ENCODE data around the gene AGL.

AGL gene

DNA sequence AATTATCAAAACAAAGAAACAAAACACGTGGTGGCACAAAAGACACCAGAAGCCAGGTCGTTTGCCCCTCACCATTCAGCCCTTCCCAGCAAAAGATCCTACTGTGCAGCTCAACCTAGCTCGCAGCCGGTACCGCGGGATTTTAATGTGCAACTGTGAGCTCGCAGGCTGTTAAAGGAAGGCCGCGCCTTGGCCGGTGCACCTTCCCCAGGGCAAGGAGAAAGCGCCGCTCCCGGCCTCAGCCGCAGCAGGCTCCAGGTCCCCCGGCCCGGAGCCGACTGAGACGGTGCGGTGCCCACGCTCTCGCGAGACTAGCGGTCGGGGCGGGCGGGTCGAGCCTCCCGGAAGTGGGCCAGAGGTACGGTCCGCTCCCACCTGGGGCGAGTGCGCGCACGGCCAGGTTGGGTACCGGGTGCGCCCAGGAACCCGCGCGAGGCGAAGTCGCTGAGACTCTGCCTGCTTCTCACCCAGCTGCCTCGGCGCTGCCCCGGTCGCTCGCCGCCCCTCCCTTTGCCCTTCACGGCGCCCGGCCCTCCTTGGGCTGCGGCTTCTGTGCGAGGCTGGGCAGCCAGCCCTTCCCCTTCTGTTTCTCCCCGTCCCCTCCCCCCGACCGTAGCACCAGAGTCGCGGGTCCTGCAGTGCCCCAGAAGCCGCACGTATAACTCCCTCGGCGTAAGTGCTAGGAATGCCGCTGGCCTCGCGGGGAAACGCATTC lies at the start of gene AGL:
AGL (plus strand) TSS at position 618 of the 715 bp plus-strand sequence. CDS start 682 bp downstream, outside the sequence.
- H3K9me3 ChIP-seq (replicated peaks in 1 of 11): no peaks in the 10 kb centered on the region
- peak within 1 kb of the TSS; percentile 77 to 91 (median 86) for H3K9ac ChIP-seq
- peak within 1 kb of the TSS; percentile 73 to 88 (median 83) for H3K27ac ChIP-seq
- peaks cover 0 to 10% (median 0%) of the 10 kb centered on the region in 11 experiments; a peak in 4 of 22 replicates for H3K36me3 ChIP-seq
- peak within 1 kb of the TSS; percentile 67 to 84 (median 76) for H3K4me3 ChIP-seq
- no peaks in the 10 kb centered on the region for H4K20me1 ChIP-seq
- H3K4me2 ChIP-seq: peak within 1 kb of the TSS; percentile 73 to 94 (median 87)
- TF ChIP-seq Cebpa-rat (IDR thresholded peaks at IDR 0.05): no peak
- peaks cover 0 to 16% (median 9%) of the 10 kb centered on the region in 11 experiments; a peak in 17 of 22 replicates for H3K27me3 ChIP-seq
- H3K4me1 ChIP-seq: peaks cover 5 to 17% (median 10%) of the 10 kb centered on the region in 10 experiments; a peak in 14 of 20 replicates

DNA sequence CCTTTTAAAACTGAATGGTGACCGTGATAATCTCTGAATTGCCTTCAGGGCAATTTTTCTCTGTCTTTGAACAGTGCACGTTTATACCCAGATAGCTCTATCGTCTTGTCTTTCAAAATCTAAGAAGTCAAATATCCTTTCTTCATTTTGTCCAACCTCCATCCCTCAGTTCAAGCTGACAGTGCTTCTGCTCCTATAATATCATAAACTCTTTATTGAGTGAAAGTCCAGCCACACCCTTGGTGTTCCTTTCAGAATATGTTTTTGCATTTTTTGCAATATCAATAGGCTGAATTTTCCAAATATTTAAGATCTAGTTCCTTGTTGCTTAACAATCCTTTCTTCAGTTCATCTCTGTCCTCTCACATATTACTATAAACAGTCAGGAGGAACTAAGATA lies 48.6 kb upstream of the AGL start:
- Histone ChIP-seq H3K4me1 (no peaks in the 10 kb centered on the region), H3K4me2 (no peak overlapping the region), H3K27ac (no peak overlapping the region), H3K27me3 (no peaks in the 10 kb centered on the region), H3K36me3 (no peaks in the 10 kb centered on the region), H3K9ac (no peak overlapping the region), H3K4me3 (no peak overlapping the region), H3K9me3 (replicated peaks in 1 of 11) (no peaks in the 10 kb centered on the region), H4K20me1 (no peaks in the 10 kb centered on the region)
- TF ChIP-seq Cebpa-rat (IDR thresholded peaks at IDR 0.05): no peak

DNA sequence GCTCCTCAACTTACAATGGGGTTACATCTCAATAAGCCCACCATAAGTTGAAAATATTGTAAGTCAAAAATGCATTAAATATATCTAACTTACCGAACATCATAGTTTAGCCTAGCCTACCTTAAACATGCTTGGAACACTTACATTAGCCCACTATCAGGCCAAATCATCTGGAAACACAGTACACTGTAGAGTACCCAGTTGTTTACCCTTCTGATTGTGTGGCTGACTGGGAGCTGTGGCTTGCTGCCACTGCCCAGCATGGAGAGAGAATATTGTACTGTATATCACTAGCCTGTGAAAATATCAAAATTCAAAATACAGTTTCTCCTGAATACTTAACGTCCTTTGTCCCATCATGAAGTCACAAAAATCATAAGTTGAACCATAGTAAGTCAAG lies 43.3 kb upstream of the AGL start:
- Histone ChIP-seq H3K4me3 (no peak overlapping the region), H3K27me3 (no peaks in the 10 kb centered on the region), H3K36me3 (no peaks in the 10 kb centered on the region), H3K27ac (no peak overlapping the region), H3K9me3 (replicated peaks in 1 of 11) (no peaks in the 10 kb centered on the region), H3K9ac (no peak overlapping the region), H4K20me1 (no peaks in the 10 kb centered on the region), H3K4me2 (no peak overlapping the region), H3K4me1 (peaks cover 4 to 8% (median 4%) of the 10 kb centered on the region in 10 experiments; a peak in 11 of 20 replicates)
- TF ChIP-seq Cebpa-rat (IDR thresholded peaks at IDR 0.05): no peak

DNA sequence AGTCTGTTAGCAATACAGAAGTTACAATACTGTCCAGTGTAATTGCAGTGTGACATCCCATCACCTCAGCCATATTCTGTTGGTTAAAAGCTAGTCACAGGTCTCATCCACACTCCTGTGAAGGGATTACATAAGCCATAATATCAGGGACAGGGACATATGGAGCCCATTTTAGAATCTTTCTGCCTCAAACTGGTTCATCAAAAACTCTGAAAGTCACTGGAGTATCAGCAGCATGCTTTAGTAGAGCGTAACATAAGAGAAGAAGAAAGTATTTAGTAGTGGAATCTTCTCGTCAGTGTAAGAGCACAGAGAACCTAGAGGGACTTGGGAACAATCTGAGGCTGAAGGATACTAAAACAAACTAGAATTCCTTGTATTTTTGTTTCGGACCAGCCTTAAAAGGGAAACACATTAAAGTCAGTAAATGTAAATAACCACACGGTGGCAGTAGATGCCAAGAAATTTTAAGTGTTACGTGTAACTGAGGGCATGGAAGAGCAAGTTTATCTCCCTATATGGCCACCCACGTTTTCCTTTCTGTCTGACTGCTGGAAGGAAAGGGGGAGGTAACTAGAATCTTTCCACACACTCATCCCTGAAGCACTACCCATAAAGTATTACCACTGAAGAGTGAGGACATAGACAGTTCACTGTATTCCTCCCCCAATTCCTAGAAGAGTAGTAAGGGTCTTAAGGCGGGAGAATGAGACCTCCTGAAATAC lies 41.6 kb upstream of the AGL start:
- Histone ChIP-seq H3K27me3 (no peaks in the 10 kb centered on the region), H3K36me3 (no peaks in the 10 kb centered on the region), H3K4me3 (no peak overlapping the region), H4K20me1 (no peaks in the 10 kb centered on the region), H3K4me2 (peak overlapping the region in 8 of 11 experiments; percentile 18 to 63 (median 30); a peak in 12 of 22 replicates), H3K4me1 (peaks cover 4 to 8% (median 4%) of the 10 kb centered on the region in 10 experiments; a peak in 11 of 20 replicates), H3K9me3 (replicated peaks in 1 of 11) (no peaks in the 10 kb centered on the region), H3K9ac (peak overlapping the region in 6 of 11 experiments; percentile 3 to 60 (median 22); a peak in 5 of 22 replicates), H3K27ac (peak overlapping the region in 1 of 11 experiments; percentile 17; a peak in 1 of 22 replicates)
- no peak for TF ChIP-seq Cebpa-rat (IDR thresholded peaks at IDR 0.05)

DNA sequence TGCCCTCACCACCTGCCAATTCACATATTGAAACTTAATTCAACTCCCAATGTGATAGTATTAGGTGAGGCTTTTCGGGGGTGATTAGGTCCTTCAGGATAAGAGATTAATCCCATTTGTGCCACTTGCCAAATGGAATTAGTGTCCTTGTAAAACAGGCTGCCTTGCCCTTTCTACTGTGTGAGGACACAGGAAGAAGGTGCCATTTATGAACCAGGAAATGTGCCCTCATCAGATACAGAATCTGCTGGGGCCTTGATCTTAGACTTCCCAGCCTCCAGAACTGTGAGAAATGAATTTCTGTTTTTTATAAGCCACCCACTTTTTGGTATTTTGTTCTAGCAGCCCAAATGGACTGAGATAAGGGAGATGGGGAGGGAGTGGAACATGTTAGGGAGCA lies 39.1 kb upstream of the AGL start:
- Histone ChIP-seq H3K9ac (no peak overlapping the region), H3K4me2 (no peak overlapping the region), H3K4me3 (no peak overlapping the region), H3K4me1 (peaks cover 4 to 8% (median 4%) of the 10 kb centered on the region in 10 experiments; a peak in 11 of 20 replicates), H4K20me1 (no peaks in the 10 kb centered on the region), H3K36me3 (no peaks in the 10 kb centered on the region), H3K9me3 (replicated peaks in 1 of 11) (no peaks in the 10 kb centered on the region), H3K27me3 (no peaks in the 10 kb centered on the region), H3K27ac (no peak overlapping the region)
- TF ChIP-seq Cebpa-rat (IDR thresholded peaks at IDR 0.05): no peak

DNA sequence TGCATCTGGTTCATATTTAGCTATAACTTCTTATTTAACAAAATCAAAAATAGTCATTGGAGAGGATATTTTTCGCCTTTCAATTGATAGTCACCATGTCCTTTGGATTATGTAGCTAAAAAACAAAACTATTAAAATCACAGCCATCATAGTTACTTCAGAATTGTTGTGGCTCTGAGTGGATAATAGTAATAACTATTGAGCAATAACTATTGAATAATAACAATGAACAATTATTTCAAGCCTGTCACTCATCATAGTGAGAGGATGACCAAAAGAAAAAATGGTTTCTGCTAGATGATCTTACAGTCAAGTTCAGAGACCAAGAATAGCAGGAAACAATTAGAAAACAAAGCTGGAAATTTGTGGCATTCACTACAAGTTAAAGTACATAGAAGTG lies 38.4 kb upstream of the AGL start:
- no peak overlapping the region for H3K4me2 ChIP-seq
- H3K9me3 ChIP-seq (replicated peaks in 1 of 11): no peaks in the 10 kb centered on the region
- H3K4me1 ChIP-seq: peaks cover 4 to 8% (median 4%) of the 10 kb centered on the region in 10 experiments; a peak in 11 of 20 replicates
- H3K27ac ChIP-seq: no peak overlapping the region
- 0 out of 22 replicates have a peak, but pooled peaks of 1 of the 11 experiments have one; percentile 29 for TF ChIP-seq Cebpa-rat (IDR thresholded peaks at IDR 0.05)
- no peaks in the 10 kb centered on the region for H3K27me3 ChIP-seq
- no peaks in the 10 kb centered on the region for H4K20me1 ChIP-seq
- H3K9ac ChIP-seq: no peak overlapping the region
- H3K4me3 ChIP-seq: no peak overlapping the region
- no peaks in the 10 kb centered on the region for H3K36me3 ChIP-seq

DNA sequence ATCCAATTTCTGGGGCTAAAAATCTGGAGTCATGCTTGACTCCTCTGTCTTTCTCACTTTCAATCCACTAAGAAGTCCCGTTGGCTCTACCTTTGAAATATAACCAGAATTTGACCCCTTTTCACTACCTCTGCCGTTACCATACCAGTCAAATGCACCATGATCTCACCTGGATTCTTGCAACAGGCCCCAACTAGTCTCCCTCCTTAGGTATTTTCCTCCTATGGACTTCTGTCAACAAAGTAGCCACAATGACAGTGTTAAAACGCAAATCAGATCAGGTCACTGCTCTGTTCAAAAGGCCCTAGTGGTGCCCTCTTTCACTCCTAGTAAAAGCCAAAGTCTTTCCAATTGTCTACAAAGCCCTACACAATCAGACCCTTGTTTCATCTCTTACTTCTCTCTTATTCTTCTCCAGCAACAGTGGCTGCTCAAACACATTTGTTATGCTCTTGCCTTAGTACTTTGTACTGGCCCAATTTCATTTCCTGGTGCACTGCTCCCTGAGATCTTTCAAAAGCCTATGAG lies 35.7 kb upstream of the AGL start:
- no peaks in the 10 kb centered on the region for H3K36me3 ChIP-seq
- no peak overlapping the region for H3K27ac ChIP-seq
- no peaks in the 10 kb centered on the region for H4K20me1 ChIP-seq
- no peak for TF ChIP-seq Cebpa-rat (IDR thresholded peaks at IDR 0.05)
- no peak overlapping the region for H3K4me2 ChIP-seq
- H3K9ac ChIP-seq: no peak overlapping the region
- H3K9me3 ChIP-seq (replicated peaks in 1 of 11): no peaks in the 10 kb centered on the region
- no peaks in the 10 kb centered on the region for H3K27me3 ChIP-seq
- no peaks in the 10 kb centered on the region; a peak in 1 of 20 replicates for H3K4me1 ChIP-seq
- H3K4me3 ChIP-seq: no peak overlapping the region

DNA sequence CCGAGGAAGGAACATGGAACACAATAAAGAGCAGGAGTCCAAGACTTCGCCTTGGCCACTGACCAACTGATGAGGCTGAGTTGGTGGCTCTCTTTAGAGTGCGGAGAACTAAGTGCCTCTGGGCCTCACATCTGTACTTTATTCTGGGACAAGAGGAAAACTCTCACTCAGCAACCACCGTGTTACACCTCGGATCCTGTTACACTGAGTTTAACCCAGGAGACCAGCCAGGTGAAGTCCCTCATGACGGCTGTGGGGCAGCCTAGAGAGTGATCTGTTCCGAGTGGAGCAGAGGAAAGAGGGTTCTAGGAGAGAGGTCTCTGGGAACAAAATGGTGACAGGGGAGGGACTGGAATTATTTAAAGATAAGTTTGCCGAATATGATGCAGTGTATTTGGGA lies 33.5 kb upstream of the AGL start:
- TF ChIP-seq Cebpa-rat (IDR thresholded peaks at IDR 0.05): no peak
- Histone ChIP-seq H3K4me3 (no peak overlapping the region), H3K27me3 (no peaks in the 10 kb centered on the region), H3K9me3 (replicated peaks in 1 of 11) (no peaks in the 10 kb centered on the region), H4K20me1 (no peaks in the 10 kb centered on the region), H3K27ac (no peak overlapping the region), H3K9ac (no peak overlapping the region), H3K4me2 (no peak overlapping the region), H3K36me3 (no peaks in the 10 kb centered on the region), H3K4me1 (peaks cover under 1 to 6% (median 5%) of the 10 kb centered on the region in 10 experiments; a peak in 14 of 20 replicates)

DNA sequence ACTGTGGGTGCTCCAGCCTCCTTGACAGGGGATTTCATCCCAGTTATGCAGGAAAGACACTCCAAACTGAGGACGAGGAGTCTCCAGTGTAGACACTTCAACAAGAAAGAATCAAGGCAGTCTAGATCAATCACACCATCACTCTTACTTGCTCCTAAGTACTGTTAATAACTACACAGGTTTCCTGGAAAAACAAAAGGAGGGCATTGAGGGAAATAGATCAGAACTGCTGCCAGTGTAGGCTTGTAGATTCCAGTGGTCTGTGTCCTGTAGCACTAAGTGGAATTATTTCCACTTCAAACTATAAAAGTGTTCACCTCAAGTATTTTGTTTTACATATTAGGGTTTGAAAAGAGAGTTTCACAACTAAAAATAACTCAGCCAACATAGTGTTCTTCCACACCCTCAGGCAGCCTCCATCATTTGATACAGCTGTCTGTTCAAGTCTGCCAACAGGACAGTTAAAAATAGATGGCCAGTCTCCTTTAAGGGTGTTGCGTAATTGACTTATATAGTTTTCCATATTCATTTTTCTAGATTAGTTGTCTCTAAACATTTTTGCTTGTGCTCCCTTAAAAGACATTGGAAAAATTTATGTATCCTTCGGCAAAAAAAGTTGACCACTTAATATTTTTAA lies 32.0 kb upstream of the AGL start:
- Histone ChIP-seq H3K9me3 (replicated peaks in 1 of 11) (no peaks in the 10 kb centered on the region), H3K4me3 (no peak overlapping the region), H3K9ac (no peak overlapping the region), H3K27me3 (no peaks in the 10 kb centered on the region), H3K27ac (no peak overlapping the region), H3K4me2 (no peak overlapping the region; a peak in 1 of 22 replicates), H4K20me1 (no peaks in the 10 kb centered on the region), H3K4me1 (peaks cover 4 to 10% (median 5%) of the 10 kb centered on the region in 10 experiments; a peak in 14 of 20 replicates), H3K36me3 (no peaks in the 10 kb centered on the region)
- peak in 5 of 11 experiments; percentile 32 to 76 (median 46); a peak in 7 of 22 replicates for TF ChIP-seq Cebpa-rat (IDR thresholded peaks at IDR 0.05)
